Measurements from ENCODE around the gene UBE2E1. TPM values are rescaled to one million over a fixed set of nuclear protein-coding genes. Genes with fewer than 3 reads are reported as not detected.
A peak's percentile ranks its signal among the peaks of the same experiment; 100 is the strongest.

Gene UBE2E1
- total and polyA plus RNA-seq, 2 donors from 2014 or later: 69.1 to 83.2 TPM

- Histone ChIP-seq H3K27ac (ENCODE audit: low read depth in 2 of 2, low read length in 2 of 2) (no peak overlapping the region), H3K27me3 (ENCODE audit: control insufficient read depth, insufficient read depth, low read length) (no peaks in the 10 kb centered on the region), H3K9ac (ENCODE audit: low read length in 3 of 3) (no peak overlapping the region), H3K4me1 (ENCODE audit: control insufficient read depth in 2 of 3, insufficient read depth in 2 of 3, low read depth in 1 of 3, low read length in 3 of 3) (no peaks in the 10 kb centered on the region), H3K9me3 (ENCODE audit: control insufficient read depth in 2 of 3, insufficient read depth in 1 of 3, low read length in 3 of 3) (no peaks in the 10 kb centered on the region), H3K4me3 (ENCODE audit: low read length in 3 of 3) (no peak overlapping the region), H3K36me3 (ENCODE audit: control insufficient read depth in 2 of 3, insufficient read depth in 3 of 3, low read length in 3 of 3) (no peaks in the 10 kb centered on the region)
- no peak for DNase-seq
- FAIRE-seq: no peak
- intact Hi-C loops (cut with DNase I): no loop called here
- no peak for TF ChIP-seq CTCF (IDR thresholded peaks at IDR 0.05; ENCODE audit: borderline replicate concordance, extremely low read depth, insufficient read depth)
Measured at GRCh38 chr3:23798456-23798855, 7.3 kb upstream of the UBE2E1 start.

- Histone ChIP-seq H3K27me3 (ENCODE audit: control insufficient read depth, insufficient read depth, low read length) (no peaks in the 10 kb centered on the region), H3K4me3 (ENCODE audit: low read length in 3 of 3) (no peak overlapping the region), H3K36me3 (ENCODE audit: control insufficient read depth in 2 of 3, insufficient read depth in 3 of 3, low read length in 3 of 3) (no peaks in the 10 kb centered on the region), H3K9ac (ENCODE audit: low read length in 3 of 3) (no peak overlapping the region), H3K9me3 (ENCODE audit: control insufficient read depth in 2 of 3, insufficient read depth in 1 of 3, low read length in 3 of 3) (no peaks in the 10 kb centered on the region), H3K27ac (ENCODE audit: low read depth in 2 of 2, low read length in 2 of 2) (no peak overlapping the region), H3K4me1 (ENCODE audit: control insufficient read depth in 2 of 3, insufficient read depth in 2 of 3, low read depth in 1 of 3, low read length in 3 of 3) (no peaks in the 10 kb centered on the region)
- no peak for DNase-seq
- FAIRE-seq: no peak
- no peak for TF ChIP-seq CTCF (IDR thresholded peaks at IDR 0.05; ENCODE audit: borderline replicate concordance, extremely low read depth, insufficient read depth)
- intact Hi-C loops (cut with DNase I): no loop called here
Measured at GRCh38 chr3:23798876-23799275, 6.9 kb upstream of the UBE2E1 start.

- intact Hi-C loops (cut with DNase I): no loop called here
- H3K9me3 ChIP-seq (ENCODE audit: control insufficient read depth in 2 of 3, insufficient read depth in 1 of 3, low read length in 3 of 3): no peaks in the 10 kb centered on the region
- peak; percentile 39 for FAIRE-seq
- TF ChIP-seq CTCF (IDR thresholded peaks at IDR 0.05; ENCODE audit: borderline replicate concordance, extremely low read depth, insufficient read depth): peak; percentile 1
- no peaks in the 10 kb centered on the region for H3K4me1 ChIP-seq (ENCODE audit: control insufficient read depth in 2 of 3, insufficient read depth in 2 of 3, low read depth in 1 of 3, low read length in 3 of 3)
- H3K27ac ChIP-seq (ENCODE audit: low read depth in 2 of 2, low read length in 2 of 2): no peak overlapping the region
- no peaks in the 10 kb centered on the region for H3K36me3 ChIP-seq (ENCODE audit: control insufficient read depth in 2 of 3, insufficient read depth in 3 of 3, low read length in 3 of 3)
- DNase-seq: peak in 1 of 5 donors; percentile 54
- no peak overlapping the region for H3K9ac ChIP-seq (ENCODE audit: low read length in 3 of 3)
- H3K27me3 ChIP-seq (ENCODE audit: control insufficient read depth, insufficient read depth, low read length): no peaks in the 10 kb centered on the region
- no peak overlapping the region for H3K4me3 ChIP-seq (ENCODE audit: low read length in 3 of 3)
Measured at GRCh38 chr3:23800731-23801130, 5.0 kb upstream of the UBE2E1 start.

All from kidney (tissue), 14 donors.